Coronary artery (tissue), 2 donors: ENCODE results near the gene SCN2B.

Experiments used
- DNase-seq: peaks from one replicate; pipeline ENCODE4 v3.0.0-alpha.2; 2017; ENCODE audit warnings: low spot score
- H3K27ac ChIP-seq, 2 donors: fragments of 200-600 bp; sonication (generic); one replicate each; pipeline ENCODE4 v1.5.1; 2016 to 2019
- H3K4me3 ChIP-seq: fragments of 200-600 bp; sonication (generic); 2 replicates; pipeline ENCODE4 v1.5.1; 2016; ENCODE audit warnings: mild to moderate bottlenecking, moderate library complexity
- TF ChIP-seq, protein P1 (sequence below): fragments of 200-600 bp; sonication (generic); IDR thresholded peaks from one replicate; pipeline ENCODE4 v1.5.1; 2019; ENCODE audit warnings: antibody characterized with exemption

SCN2B gene

DNA sequence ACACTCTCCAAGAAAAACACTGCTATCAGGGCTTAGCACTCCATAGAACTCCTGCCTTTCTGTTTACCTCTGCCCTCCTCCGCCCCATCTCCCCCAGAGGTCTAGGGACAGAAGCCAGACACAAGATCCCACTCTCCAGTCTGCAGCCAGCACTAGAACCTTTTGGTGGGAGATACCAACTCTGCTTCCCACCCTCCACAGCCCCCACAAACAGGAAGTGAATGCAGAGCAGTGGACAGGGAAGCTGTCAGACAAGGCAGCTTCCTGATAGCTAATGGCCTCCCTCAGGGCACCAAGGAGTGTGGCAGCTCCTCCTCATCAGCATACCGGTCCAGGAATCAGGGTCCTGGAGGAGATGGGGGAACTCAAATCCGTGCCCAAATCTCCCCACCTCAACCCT lies 28.9 kb downstream of the SCN2B start:
- Histone ChIP-seq H3K4me3 (no peak overlapping the region), H3K27ac (no peak overlapping the region)
- no peak for DNase-seq
- TF ChIP-seq, protein P1, sequence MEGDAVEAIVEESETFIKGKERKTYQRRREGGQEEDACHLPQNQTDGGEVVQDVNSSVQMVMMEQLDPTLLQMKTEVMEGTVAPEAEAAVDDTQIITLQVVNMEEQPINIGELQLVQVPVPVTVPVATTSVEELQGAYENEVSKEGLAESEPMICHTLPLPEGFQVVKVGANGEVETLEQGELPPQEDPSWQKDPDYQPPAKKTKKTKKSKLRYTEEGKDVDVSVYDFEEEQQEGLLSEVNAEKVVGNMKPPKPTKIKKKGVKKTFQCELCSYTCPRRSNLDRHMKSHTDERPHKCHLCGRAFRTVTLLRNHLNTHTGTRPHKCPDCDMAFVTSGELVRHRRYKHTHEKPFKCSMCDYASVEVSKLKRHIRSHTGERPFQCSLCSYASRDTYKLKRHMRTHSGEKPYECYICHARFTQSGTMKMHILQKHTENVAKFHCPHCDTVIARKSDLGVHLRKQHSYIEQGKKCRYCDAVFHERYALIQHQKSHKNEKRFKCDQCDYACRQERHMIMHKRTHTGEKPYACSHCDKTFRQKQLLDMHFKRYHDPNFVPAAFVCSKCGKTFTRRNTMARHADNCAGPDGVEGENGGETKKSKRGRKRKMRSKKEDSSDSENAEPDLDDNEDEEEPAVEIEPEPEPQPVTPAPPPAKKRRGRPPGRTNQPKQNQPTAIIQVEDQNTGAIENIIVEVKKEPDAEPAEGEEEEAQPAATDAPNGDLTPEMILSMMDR: no peak

DNA sequence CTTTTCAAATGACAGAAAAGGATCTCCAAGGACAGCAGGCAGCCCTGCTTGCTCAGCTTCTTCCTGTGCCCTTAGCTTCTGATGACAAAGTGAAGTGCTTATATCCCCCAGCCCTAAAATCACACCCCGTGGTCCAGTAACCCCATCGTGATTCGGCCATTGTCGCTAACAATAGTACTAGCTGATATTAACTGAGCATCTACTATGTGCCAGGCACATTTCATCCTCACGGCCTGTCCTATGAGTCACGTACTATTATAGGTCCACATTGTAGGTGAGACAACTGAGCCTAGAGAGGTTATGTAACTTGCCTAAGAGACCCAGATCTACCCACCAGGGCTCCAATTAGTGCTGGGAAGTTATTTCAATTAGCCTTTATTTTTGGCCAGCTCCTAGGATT lies 29.9 kb downstream of the SCN2B start:
- DNase-seq: no peak
- Histone ChIP-seq H3K27ac (no peak overlapping the region), H3K4me3 (no peak overlapping the region)
- TF ChIP-seq, protein P1: no peak

DNA sequence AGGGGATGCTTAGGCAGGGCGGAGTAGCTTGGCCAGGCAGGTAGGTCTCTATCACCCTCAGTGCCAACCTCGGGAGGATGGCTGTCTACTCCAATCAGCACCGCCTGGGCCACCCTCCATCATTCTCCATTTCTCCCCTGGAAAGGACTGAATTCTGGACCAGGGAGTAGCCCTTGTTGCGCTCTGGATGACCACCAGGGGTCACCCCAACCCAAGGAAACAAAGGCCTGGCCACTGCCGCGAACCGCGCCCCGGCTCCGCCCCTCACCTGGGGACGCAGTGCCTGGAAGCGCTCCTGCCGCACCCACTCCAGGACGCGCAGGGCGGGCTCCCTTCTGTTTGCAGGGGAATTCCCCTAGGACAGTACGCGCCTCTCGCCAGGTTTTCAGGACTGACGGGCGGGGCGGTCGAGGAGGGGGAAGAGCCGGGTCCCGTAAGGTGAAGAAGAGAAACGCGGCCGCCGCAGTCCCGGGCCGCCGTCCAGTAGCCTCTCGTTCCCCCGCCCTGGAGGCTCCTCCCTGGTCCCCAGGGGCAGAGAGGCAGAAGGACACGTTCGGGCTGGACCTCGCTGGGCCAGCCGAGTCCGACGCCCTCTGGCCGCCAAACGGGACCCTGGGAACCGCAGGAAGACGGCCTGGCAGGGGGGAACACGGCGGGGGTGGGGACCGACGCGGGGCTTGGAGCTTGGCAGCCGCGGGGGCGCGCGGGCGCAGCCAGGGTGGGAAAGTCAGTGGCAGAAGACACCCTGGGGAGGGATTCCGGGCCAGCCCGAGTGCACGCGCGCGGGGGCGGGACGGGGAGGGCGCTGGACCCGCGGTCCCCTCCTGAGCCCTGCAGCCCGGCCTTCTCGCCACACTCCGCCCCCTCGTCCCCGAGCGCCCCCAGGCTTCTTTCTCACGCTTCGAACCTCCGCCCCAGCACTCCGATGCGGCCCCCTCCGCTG lies 30.9 kb downstream of the SCN2B start:
- peak; percentile 78 for DNase-seq
- TF ChIP-seq, protein P1: peak; percentile 96
- H3K4me3 ChIP-seq: peak overlapping the region; percentile 72
- peak overlapping the region in 1 of 2 donors; percentile 9 for H3K27ac ChIP-seq

DNA sequence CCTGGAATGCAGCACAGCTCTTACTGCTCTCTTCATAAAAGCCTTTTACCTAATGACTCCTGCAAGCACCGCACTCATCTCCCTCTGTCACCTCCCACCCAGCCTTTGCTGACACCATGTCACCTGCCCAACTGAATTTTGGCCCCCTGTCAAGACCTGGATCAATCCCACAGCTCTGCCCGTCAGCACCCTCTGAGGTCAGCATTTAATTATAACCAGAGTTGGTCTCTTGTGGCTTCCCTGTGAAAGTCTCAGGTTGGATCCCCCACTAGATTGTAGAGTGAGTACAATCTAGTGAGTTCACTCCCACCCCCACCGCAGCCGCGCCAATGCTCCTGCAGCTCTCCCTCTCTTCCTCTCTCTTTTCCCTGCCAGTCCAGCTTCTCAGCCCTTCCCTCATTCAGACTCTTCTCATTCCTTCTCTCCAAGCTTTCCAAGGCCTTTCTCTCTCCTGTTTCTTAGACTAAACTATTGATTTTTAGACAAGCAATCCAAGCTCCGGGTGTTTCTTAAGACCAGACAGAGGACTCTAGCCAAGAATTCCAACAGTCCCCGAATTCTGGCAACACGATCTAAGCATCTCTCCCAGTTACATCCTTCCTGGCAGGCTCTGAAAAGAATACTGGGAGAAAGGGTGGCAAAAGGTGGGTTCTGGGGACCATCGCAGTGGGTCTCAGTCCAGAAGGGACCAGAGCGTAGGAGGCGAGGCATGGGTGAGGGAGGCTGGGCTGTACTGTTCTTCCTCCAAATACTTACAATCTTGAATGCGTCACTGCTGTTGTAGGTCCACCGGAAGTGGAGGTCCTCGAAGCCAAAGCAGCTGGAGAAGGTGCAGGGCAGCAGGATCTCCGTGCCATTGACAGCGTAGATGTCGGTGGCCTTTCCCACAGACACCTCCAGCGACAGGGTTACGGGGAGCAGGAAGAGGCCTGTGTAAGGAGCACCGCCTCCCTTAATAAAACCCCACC lies 31.9 kb downstream of the SCN2B start:
- no peak overlapping the region for H3K27ac ChIP-seq
- DNase-seq: no peak
- TF ChIP-seq, protein P1: no peak
- peak overlapping the region; percentile 72 for H3K4me3 ChIP-seq

DNA sequence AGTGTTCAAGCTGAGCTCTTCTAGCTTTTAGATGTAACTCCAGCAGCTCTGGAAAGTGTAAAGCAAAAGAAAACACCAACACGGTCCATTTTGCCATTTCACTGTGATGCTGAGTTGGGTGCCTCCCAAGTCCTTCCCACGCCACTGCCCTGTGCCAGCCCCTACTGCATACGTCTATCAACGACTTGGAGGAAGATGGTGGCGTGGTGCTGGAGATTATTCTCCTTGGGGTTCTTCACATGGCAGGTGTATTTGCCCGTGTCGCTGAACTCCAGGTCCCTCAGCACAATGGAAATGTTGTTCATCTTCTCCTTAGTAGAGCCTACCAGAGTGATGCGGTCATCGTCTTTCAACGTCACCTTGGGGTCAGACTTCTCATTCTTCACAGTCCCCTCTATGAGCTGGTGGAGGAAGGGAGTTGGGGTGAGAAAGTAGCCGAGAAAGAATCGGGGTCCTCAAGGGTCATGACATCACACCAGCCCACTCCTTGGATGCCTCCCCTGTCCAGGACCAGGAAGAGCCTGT lies 32.7 kb downstream of the SCN2B start:
- TF ChIP-seq, protein P1: no peak
- DNase-seq: no peak
- H3K27ac ChIP-seq: no peak overlapping the region
- no peak overlapping the region for H3K4me3 ChIP-seq

DNA sequence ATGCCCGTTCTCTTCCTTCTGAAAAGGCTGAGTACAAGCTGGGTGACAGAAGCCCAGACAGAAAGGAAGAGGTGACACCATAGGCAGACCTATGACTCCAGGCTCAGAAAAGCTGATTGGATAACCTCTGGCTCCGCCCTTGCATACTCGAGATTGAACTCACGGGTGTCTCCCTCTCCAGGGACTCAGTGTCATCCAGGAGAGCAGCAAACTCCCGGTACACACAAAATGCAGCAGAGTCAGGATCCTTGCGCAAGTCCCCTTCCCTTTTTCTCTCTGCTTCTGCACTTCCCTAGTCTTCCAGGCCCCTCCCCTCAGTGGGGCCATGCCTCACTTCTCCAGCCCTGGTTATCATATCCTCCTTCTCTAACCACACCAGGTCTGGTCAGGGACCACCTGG lies 33.6 kb downstream of the SCN2B start:
- Histone ChIP-seq H3K4me3 (no peak overlapping the region), H3K27ac (no peak overlapping the region)
- no peak for DNase-seq
- TF ChIP-seq, protein P1: no peak
